PC-9 (cell line): ENCODE measurements around the gene CLEC11A.
"Not testable (repeated sequence)": the region's sequence is repeated elsewhere in the genome, so short reads cannot be mapped to it uniquely, and the experiment has no call there.

Experiments used
- EZH2 ChIP-seq: fragments of 200-600 bp; sonication (generic); IDR thresholded peaks from 2 replicates; pipeline ENCODE4 v1.8.0; 2017; ENCODE audit warnings: antibody characterized with exemption, low read depth
- TF ChIP-seq, protein P1 (sequence below): fragments of 200-600 bp; sonication (generic); conservative IDR thresholded peaks from 2 replicates; pipeline ENCODE4 v1.6.1; 2017; ENCODE audit warnings: mixed run types, antibody characterized with exemption, mild to moderate bottlenecking, moderate library complexity

DNA sequence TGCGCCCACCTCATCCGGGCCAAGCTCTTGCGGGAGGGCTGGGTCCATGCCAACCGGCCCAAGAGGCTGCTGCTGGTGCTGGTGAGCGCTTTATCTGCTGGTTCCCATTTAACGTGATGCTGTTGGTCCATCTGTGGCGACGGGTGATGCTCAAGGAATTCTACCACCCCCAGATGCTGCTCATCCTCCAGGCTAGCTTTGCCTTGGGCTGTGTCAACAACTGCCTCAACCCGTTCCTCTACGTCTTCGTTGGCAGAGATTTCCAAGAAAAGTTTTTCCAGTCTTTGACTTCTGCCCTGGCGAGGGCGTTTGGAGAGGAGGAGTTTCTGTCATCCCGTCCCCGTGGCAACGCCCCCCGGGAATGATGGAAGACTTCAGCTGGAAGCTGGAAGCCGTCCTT lies 35.9 kb downstream of the CLEC11A start:
- TF ChIP-seq, protein P1, sequence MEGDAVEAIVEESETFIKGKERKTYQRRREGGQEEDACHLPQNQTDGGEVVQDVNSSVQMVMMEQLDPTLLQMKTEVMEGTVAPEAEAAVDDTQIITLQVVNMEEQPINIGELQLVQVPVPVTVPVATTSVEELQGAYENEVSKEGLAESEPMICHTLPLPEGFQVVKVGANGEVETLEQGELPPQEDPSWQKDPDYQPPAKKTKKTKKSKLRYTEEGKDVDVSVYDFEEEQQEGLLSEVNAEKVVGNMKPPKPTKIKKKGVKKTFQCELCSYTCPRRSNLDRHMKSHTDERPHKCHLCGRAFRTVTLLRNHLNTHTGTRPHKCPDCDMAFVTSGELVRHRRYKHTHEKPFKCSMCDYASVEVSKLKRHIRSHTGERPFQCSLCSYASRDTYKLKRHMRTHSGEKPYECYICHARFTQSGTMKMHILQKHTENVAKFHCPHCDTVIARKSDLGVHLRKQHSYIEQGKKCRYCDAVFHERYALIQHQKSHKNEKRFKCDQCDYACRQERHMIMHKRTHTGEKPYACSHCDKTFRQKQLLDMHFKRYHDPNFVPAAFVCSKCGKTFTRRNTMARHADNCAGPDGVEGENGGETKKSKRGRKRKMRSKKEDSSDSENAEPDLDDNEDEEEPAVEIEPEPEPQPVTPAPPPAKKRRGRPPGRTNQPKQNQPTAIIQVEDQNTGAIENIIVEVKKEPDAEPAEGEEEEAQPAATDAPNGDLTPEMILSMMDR = not testable (repeated sequence)
- TF ChIP-seq EZH2 = not testable (repeated sequence)
